Vagina (tissue), 2 donors: ENCODE data around the gene PHACTR3. TPM values are rescaled to one million over a fixed set of nuclear protein-coding genes. Genes with fewer than 3 reads are reported as not detected.

Experiments
- DNase-seq, 2 donors: peaks; one replicate each; pipeline ENCODE4 v3.0.0-alpha.2; 2017; ENCODE audit errors: extremely low spot score in 2 of 2
- H3K27ac ChIP-seq: fragments of 200-600 bp; sonication (generic); one replicate; pipeline ENCODE4 v1.5.1; 2019
- H3K27me3 ChIP-seq: fragments of 200-600 bp; sonication (generic); one replicate; pipeline ENCODE4 v1.5.1; 2019
- H3K36me3 ChIP-seq, 2 donors: fragments of 200-600 bp; sonication (generic); one replicate each; pipeline ENCODE4 v1.5.1; 2017 to 2019
- H3K4me1 ChIP-seq: fragments of 200-600 bp; sonication (generic); one replicate; pipeline ENCODE4 v1.5.1; 2019
- H3K4me3 ChIP-seq, 2 donors: fragments of 200-600 bp; sonication (generic); 1 replicate in 1 of 2; 2 replicates in 1 of 2; pipeline ENCODE4 v1.5.1; 2016 to 2019
- H3K9me3 ChIP-seq: fragments of 200-600 bp; sonication (generic); one replicate; pipeline ENCODE4 v1.5.1; 2019
- CTCF ChIP-seq, 3 experiments: fragments of 450-650 bp in 2 of 3; fragments of 200-600 bp in 1 of 3; sonication (generic) in 1 of 3; IDR thresholded peaks; one replicate each; pipeline ENCODE4 v1.5.1; 2017 to 2019; ENCODE audit warnings: antibody characterized with exemption in 3 of 3, mild to moderate bottlenecking in 2 of 3, moderate library complexity in 2 of 3
- POLR2A ChIP-seq, 2 donors: fragments of 450-650 bp; IDR thresholded peaks; one replicate each; pipeline ENCODE4 v1.6.1; 2017; ENCODE audit warnings: antibody characterized with exemption in 2 of 2, mild to moderate bottlenecking in 2 of 2, moderate library complexity in 2 of 2
- POLR2AphosphoS5 ChIP-seq, 2 donors: sonication (generic); formaldehyde crosslinking; IDR thresholded peaks; one replicate each; pipeline ENCODE4 v1.9.0; 2017; ENCODE audit warnings: antibody characterized with exemption in 2 of 2, mild to moderate bottlenecking in 2 of 2, low read depth in 1 of 2; ENCODE audit not compliant: insufficient read depth in 1 of 2
- intact Hi-C: fragments of 100-400 bp; cut with DNase I; formaldehyde crosslinking; loops from one replicate; pipeline ENCODE4 v1.15.1; 2023
- total RNA-seq: library from RNA; depleted of rRNA; stranded (reverse); fragments of >200 nt; gene quantifications from one replicate; pipeline ENCODE4 v1.2.3, GENCODE V29; 2016

Gene PHACTR3
- total RNA-seq, 1 donor from 2014 or later, result 8.3 TPM

GRCh38 chr20:59561228-59561605 is 43.1 kb upstream of the PHACTR3 start:
- H3K27me3 ChIP-seq, result no peaks in the 10 kb centered on the region
- H3K4me1 ChIP-seq, result no peaks in the 10 kb centered on the region
- H3K36me3 ChIP-seq, result no peaks in the 10 kb centered on the region
- TF ChIP-seq CTCF (IDR thresholded peaks at IDR 0.05) (no peak), POLR2A (IDR thresholded peaks at IDR 0.05) (no peak), POLR2AphosphoS5 (IDR thresholded peaks at IDR 0.05; ENCODE audit: insufficient read depth in 1 of 2, low read depth in 1 of 2) (no peak)
- H3K9me3 ChIP-seq, result no peaks in the 10 kb centered on the region
- no peak overlapping the region for H3K27ac ChIP-seq
- DNase-seq, result peak in 1 of 2 donors; percentile 67
- H3K4me3 ChIP-seq, result no peak overlapping the region
- intact Hi-C loops, result no loop called here

GRCh38 chr20:59561614-59562277 is 42.6 kb upstream of the PHACTR3 start:
- peak in 1 of 2 donors; percentile 44 for DNase-seq
- no peaks in the 10 kb centered on the region for H3K4me1 ChIP-seq
- H3K27me3 ChIP-seq, result no peaks in the 10 kb centered on the region
- H3K4me3 ChIP-seq, result no peak overlapping the region
- intact Hi-C loops, result no loop called here
- H3K27ac ChIP-seq, result no peak overlapping the region
- no peaks in the 10 kb centered on the region for H3K36me3 ChIP-seq
- H3K9me3 ChIP-seq, result no peaks in the 10 kb centered on the region
- no peak for TF ChIP-seq POLR2AphosphoS5 (IDR thresholded peaks at IDR 0.05; ENCODE audit: insufficient read depth in 1 of 2, low read depth in 1 of 2)
- TF ChIP-seq POLR2A (IDR thresholded peaks at IDR 0.05), result no peak
- no peak for TF ChIP-seq CTCF (IDR thresholded peaks at IDR 0.05)

- H3K4me1 ChIP-seq, result no peaks in the 10 kb centered on the region
- no peaks in the 10 kb centered on the region for H3K9me3 ChIP-seq
- no peaks in the 10 kb centered on the region for H3K36me3 ChIP-seq
- no peak overlapping the region for H3K4me3 ChIP-seq
- H3K27ac ChIP-seq, result no peak overlapping the region
- DNase-seq, result peak; percentile 40 to 52
- intact Hi-C loops, result no loop called here
- no peak for TF ChIP-seq CTCF (IDR thresholded peaks at IDR 0.05)
- no peak for TF ChIP-seq POLR2AphosphoS5 (IDR thresholded peaks at IDR 0.05; ENCODE audit: insufficient read depth in 1 of 2, low read depth in 1 of 2)
- no peak for TF ChIP-seq POLR2A (IDR thresholded peaks at IDR 0.05)
- H3K27me3 ChIP-seq, result no peaks in the 10 kb centered on the region
These were observed 40.2 kb upstream of the PHACTR3 start for GRCh38 chr20:59564171-59564570.

- H3K27me3 ChIP-seq, result no peaks in the 10 kb centered on the region
- no peak for TF ChIP-seq POLR2A (IDR thresholded peaks at IDR 0.05)
- no peak for TF ChIP-seq POLR2AphosphoS5 (IDR thresholded peaks at IDR 0.05; ENCODE audit: insufficient read depth in 1 of 2, low read depth in 1 of 2)
- no peak for TF ChIP-seq CTCF (IDR thresholded peaks at IDR 0.05)
- peak; percentile 16 to 40 for DNase-seq
- no peak overlapping the region for H3K27ac ChIP-seq
- H3K9me3 ChIP-seq, result no peaks in the 10 kb centered on the region
- H3K4me1 ChIP-seq, result no peaks in the 10 kb centered on the region
- H3K36me3 ChIP-seq, result no peaks in the 10 kb centered on the region
- no peak overlapping the region for H3K4me3 ChIP-seq
- intact Hi-C loops, result no loop called here
These were observed 39.4 kb upstream of the PHACTR3 start for GRCh38 chr20:59564943-59565342.

- no peaks in the 10 kb centered on the region for H3K36me3 ChIP-seq
- intact Hi-C loops, result no loop called here
- H3K4me3 ChIP-seq, result no peak overlapping the region
- DNase-seq, result peak; percentile 42 to 61
- no peak overlapping the region for H3K27ac ChIP-seq
- H3K9me3 ChIP-seq, result no peaks in the 10 kb centered on the region
- H3K4me1 ChIP-seq, result no peaks in the 10 kb centered on the region
- no peaks in the 10 kb centered on the region for H3K27me3 ChIP-seq
- no peak for TF ChIP-seq POLR2AphosphoS5 (IDR thresholded peaks at IDR 0.05; ENCODE audit: insufficient read depth in 1 of 2, low read depth in 1 of 2)
- TF ChIP-seq CTCF (IDR thresholded peaks at IDR 0.05), result no peak
- TF ChIP-seq POLR2A (IDR thresholded peaks at IDR 0.05), result no peak
These were observed 38.4 kb upstream of the PHACTR3 start for GRCh38 chr20:59565768-59566461.
